Measurements from ENCODE around the gene ZSWIM8.

GRCh38 chr10:73837072-73837471 lies 51.7 kb downstream of the ZSWIM8 start:
- TF ChIP-seq CTCF (IDR thresholded peaks at IDR 0.05) (no peak), POLR2A (IDR thresholded peaks at IDR 0.05) (no peak)

Data from testis (tissue), 2 donors.